HepG2 (cell line): Measurements from ENCODE around the gene HOXB4. TPM values are rescaled to one million over a fixed set of nuclear protein-coding genes. Genes with fewer than 3 reads are reported as not detected.

Experiments used
- ATAC-seq: fragments of 200-7000 bp; cut with Tn5 transposase; 3 replicates; pipeline ENCODE4 v1.9.1; 2020; ENCODE audit warnings: mild to moderate bottlenecking, moderate library complexity
- BruUV-seq: library from RNA; stranded (reverse); fragments of 400-500 nt; replicated peaks from 2 replicates; lab custom pipeline; 2021; lab: Mats Ljungman, UMichigan
- CTCF ChIA-PET: fragments of 300-600 bp; formaldehyde crosslinking; extraction: SDS; loops from one replicate; lab custom pipeline; 2021; ENCODE audit warnings: low total read pairs, inconsistent platforms, low intra/inter-chr PET ratio; lab: Yijun Ruan, JAX
- POLR2A ChIA-PET: fragments of 350-600 bp; sonication (Branson Sonifier 250); formaldehyde crosslinking; loops from one replicate; lab custom pipeline; 2020; ENCODE audit warnings: antibody characterized with exemption, inconsistent platforms; lab: Yijun Ruan, JAX
- DNase-seq: peaks from one replicate; pipeline ENCODE4 v3.0.0-alpha.2; 2015; ENCODE audit warnings: low spot score
- FAIRE-seq: peaks from 3 replicates; lab custom pipeline; 2011; peaks lifted over from hg19 to GRCh38; lab: Jason Lieb, UNC
- H2AFZ ChIP-seq: one replicate; pipeline ENCODE4 v1.6.1; 2011; ENCODE audit warnings: low read length, inconsistent platforms
- H3K27ac ChIP-seq: fragments of 300-600 bp; 3 replicates; pipeline ENCODE4 v1.8.0; 2011; ENCODE audit warnings: mixed run types, mild to moderate bottlenecking, mixed read lengths, low read length, inconsistent platforms; ENCODE audit not compliant: insufficient read depth; ENCODE audit errors: extremely low read length
- H3K27me3 ChIP-seq, 2 experiments: fragments of 200-600 bp in 1 of 2; 2 replicates in 1 of 2; 3 replicates in 1 of 2; pipeline versions ENCODE4 v1.6.0 to v1.8.0; 2011; ENCODE audit warnings: low read length in 2 of 2, mild to moderate bottlenecking in 2 of 2, moderate library complexity in 2 of 2, inconsistent platforms in 1 of 2; ENCODE audit not compliant: insufficient read depth in 2 of 2, control insufficient read depth in 1 of 2
- H3K36me3 ChIP-seq, 2 experiments: fragments of 200-600 bp in 1 of 2; replicated peaks in 1 of 2; 2 replicates in 1 of 2; 3 replicates in 1 of 2; pipeline versions ENCODE4 v1.5.1 to v1.8.0; 2011; ENCODE audit warnings: low read length in 2 of 2, inconsistent platforms in 1 of 2; ENCODE audit not compliant: insufficient read depth in 2 of 2, control insufficient read depth in 1 of 2
- H3K4me1 ChIP-seq: 2 replicates; pipeline ENCODE4 v1.5.1; 2012; ENCODE audit warnings: low read length, inconsistent platforms; ENCODE audit not compliant: insufficient read depth
- H3K4me2 ChIP-seq: 2 replicates; pipeline ENCODE4 v1.6.0; 2011; ENCODE audit warnings: low read depth, low read length, inconsistent platforms
- H3K4me3 ChIP-seq, 3 experiments: fragments of 200-600 bp in 1 of 3; sonication (generic), shearing (Covaris generic) in 1 of 3; replicated peaks in 1 of 3; 2 replicates each; pipeline ENCODE4 v1.5.1; 2011 to 2016; ENCODE audit warnings: low read length in 3 of 3, inconsistent platforms in 2 of 3, low read depth in 2 of 3, mild to moderate bottlenecking in 2 of 3, control low read depth in 1 of 3, mixed read lengths in 1 of 3; ENCODE audit not compliant: insufficient read depth in 1 of 3
- H3K79me2 ChIP-seq: one replicate; pipeline ENCODE4 v1.6.1; 2011; ENCODE audit warnings: low read length, inconsistent platforms; ENCODE audit not compliant: insufficient read depth
- H3K9ac ChIP-seq: 2 replicates; pipeline ENCODE4 v1.6.0; 2011; ENCODE audit warnings: mild to moderate bottlenecking, low read depth, low read length, inconsistent platforms; ENCODE audit not compliant: insufficient read depth
- H3K9me3 ChIP-seq: 2 replicates; pipeline ENCODE4 v1.5.1; 2012; ENCODE audit warnings: mild to moderate bottlenecking, low read length
- H4K20me1 ChIP-seq: 2 replicates; pipeline ENCODE4 v1.6.0; 2011; ENCODE audit warnings: inconsistent platforms, mild to moderate bottlenecking, low read length, moderate library complexity; ENCODE audit not compliant: insufficient read depth
- CEBPZ ChIP-seq: IDR thresholded peaks from 2 replicates; pipeline ENCODE4 v1.6.1; 2012; ENCODE audit warnings: low read length, improper control_type of control experiment
- CERS6 ChIP-seq: sonication (generic); formaldehyde crosslinking; IDR thresholded peaks from 2 replicates; pipeline ENCODE4 v1.5.0; 2020; ENCODE audit warnings: missing genetic modification reagents
- EZH2 ChIP-seq: conservative IDR thresholded peaks from 2 replicates; pipeline ENCODE4 v1.6.1; 2012; ENCODE audit warnings: mild to moderate bottlenecking, low read depth, low read length, moderate library complexity
- FOXK2 ChIP-seq: fragments of 450-650 bp; IDR thresholded peaks from 2 replicates; pipeline ENCODE4 v1.6.1; 2016
- MED1 ChIP-seq: sonication (generic); formaldehyde crosslinking; IDR thresholded peaks from 2 replicates; pipeline ENCODE4 v1.4.0; 2020; ENCODE audit warnings: missing genetic modification reagents
- PHB2 ChIP-seq: fragments of 450-650 bp; IDR thresholded peaks from 2 replicates; pipeline ENCODE4 v1.6.1; 2018; ENCODE audit not compliant: partially characterized antibody
- RCOR2 ChIP-seq: IDR thresholded peaks from 2 replicates; pipeline ENCODE4 v1.6.1; 2016; ENCODE audit warnings: missing biosample characterization, missing genetic modification reagents
- SMAD9 ChIP-seq: sonication (generic); formaldehyde crosslinking; IDR thresholded peaks from 2 replicates; pipeline ENCODE4 v1.5.1; 2020; ENCODE audit warnings: mild to moderate bottlenecking, missing genetic modification reagents
- TBX2 ChIP-seq: sonication (generic); formaldehyde crosslinking; IDR thresholded peaks from 2 replicates; pipeline ENCODE4 v1.5.0; 2020; ENCODE audit warnings: missing genetic modification reagents, mild to moderate bottlenecking, borderline replicate concordance
- WGBS: methylation state at CpG from one replicate; pipeline ENCODE4 v1.1.6; 2017; ENCODE audit warnings: low lambda C conversion rate; 5-methylcytosine and 5-hydroxymethylcytosine counted together
- in situ Hi-C: cut with HindIII; loops from 2 replicates; pipeline ENCODE4 v1.10.0; 2017; ENCODE audit warnings: low pct_unique_long_range_greater_than_20kb; ENCODE audit not compliant: extremely low pct_ligation_motif_present
- intact Hi-C: fragments of 100-400 bp; cut with micrococcal nuclease; formaldehyde crosslinking; loops from one replicate; pipeline ENCODE4 v1.10.0; 2022; ENCODE audit not compliant: unreplicated experiment
- polyA plus RNA-seq, 8 experiments: library from polyadenylated mRNA; depleted of rRNA in 3 of 8; stranded (reverse) in 7 of 8; unstranded in 1 of 8; fragments of >200 nt; fragmentation: Illumina TruSeq in 4 of 8; extraction: Trizol in 4 of 8; gene quantifications; 2 replicates each; pipeline versions ENCODE4 v1.2.1 to v1.2.3, GENCODE V29; 2011 to 2016; ENCODE audit warnings: low read depth in 4 of 8, missing spikeins in 1 of 8, mixed read lengths in 1 of 8; ENCODE audit not compliant: insufficient read depth in 1 of 8
- total RNA-seq, 5 experiments: library from RNA; depleted of rRNA; stranded (reverse); fragments of >200 nt; fragmentation: Illumina TruSeq; extraction: Trizol; gene quantifications; 2 replicates each; pipeline ENCODE4 v1.2.3, GENCODE V29; 2016; ENCODE audit warnings: low read depth in 1 of 5

Gene HOXB4
- total and polyA plus RNA-seq, 2 of the 13 experiments (the other 11 are each of a cell fraction or from before 2014, with no cell fraction given): not detected

GRCh38 chr17:48558057-48558830, 19.9 kb downstream of the HOXB4 start:
- in situ Hi-C loops: no loop called here
- WGBS: 10% methylated on average over 13 of the region's 13 CpGs

GRCh38 chr17:48556576-48557401, 21.4 kb downstream of the HOXB4 start:
- Histone ChIP-seq H3K9ac (no peak overlapping the region), H3K36me3 (no peaks in the 10 kb centered on the region), H2AFZ (no peak overlapping the region), H3K79me2 (no peaks in the 10 kb centered on the region), H4K20me1 (no peaks in the 10 kb centered on the region; the same call in 1 of the 2 replicates), H3K9me3 (no peaks in the 10 kb centered on the region), H3K4me2 (no peak overlapping the region), H3K4me3 (no peak overlapping the region), H3K27me3 (peaks cover 39 to 96% of the 10 kb centered on the region in 2 experiments), H3K4me1 (no peaks in the 10 kb centered on the region), H3K27ac (no peak overlapping the region)
- no peak for DNase-seq
- ChIA-PET CTCF (no interaction called here), POLR2A (no interaction called here)
- BruUV-seq: no TSS peak
- under 1% methylated on average over 7 of the region's 7 CpGs for WGBS
- intact Hi-C loops: no loop called here
- in situ Hi-C loops: no loop called here
- TF ChIP-seq RCOR2 (CRISPR knock-in tag) (no peak), FOXK2 (no peak), MED1 (CRISPR knock-in tag) (no peak), TBX2 (CRISPR knock-in tag) (no peak), CEBPZ (no peak), PHB2 (no peak), SMAD9 (CRISPR knock-in tag) (no peak), EZH2 (0 out of 2 replicates have a peak, but pooled peaks have one; percentile 14)
- no peak for ATAC-seq
- FAIRE-seq: no peak

More at GRCh38 chr17:48558057-48558830, 19.9 kb downstream of the HOXB4 start:
- H3K79me2 ChIP-seq: no peaks in the 10 kb centered on the region
- peaks cover 34 to 97% of the 10 kb centered on the region in 2 experiments for H3K27me3 ChIP-seq
- H2AFZ ChIP-seq: no peak overlapping the region
- H3K4me1 ChIP-seq: no peaks in the 10 kb centered on the region
- FAIRE-seq (no peak), ATAC-seq (no peak), DNase-seq (no peak)
- no TSS peak for BruUV-seq
- no peak overlapping the region for H3K9ac ChIP-seq
- no peak overlapping the region for H3K4me2 ChIP-seq
- POLR2A ChIA-PET: no interaction called here
- H3K9me3 ChIP-seq: no peaks in the 10 kb centered on the region
- CTCF ChIA-PET: no interaction called here
- intact Hi-C loops: no loop called here
- H3K4me3 ChIP-seq: no peak overlapping the region
- H3K27ac ChIP-seq: no peak overlapping the region
- TF ChIP-seq EZH2 (0 out of 2 replicates have a peak, but pooled peaks have one; percentile 18), CERS6 (CRISPR knock-in tag) (no peak)
- H4K20me1 ChIP-seq: no peaks in the 10 kb centered on the region; the same call in 1 of the 2 replicates
- H3K36me3 ChIP-seq: no peaks in the 10 kb centered on the region
